ENCODE results near the gene TRIB2.
"Not testable (repeated sequence)": the region's sequence is repeated elsewhere in the genome, so short reads cannot be mapped to it uniquely, and the experiment has no call there.

The TRIB2 gene

GRCh38 chr2:12716282-12717190, at the start of gene TRIB2:
TRIB2 (plus strand) TSS chr2:12716936; CDS start chr2:12718308, 1,372 bp downstream.
- peak; percentile 79 for DNase-seq (ENCODE audit: low read depth, low spot score)

- DNase-seq (ENCODE audit: low read depth, low spot score), result no peak
Observed at GRCh38 chr2:12669036-12669435, 47.7 kb upstream of the TRIB2 start.

DNA sequence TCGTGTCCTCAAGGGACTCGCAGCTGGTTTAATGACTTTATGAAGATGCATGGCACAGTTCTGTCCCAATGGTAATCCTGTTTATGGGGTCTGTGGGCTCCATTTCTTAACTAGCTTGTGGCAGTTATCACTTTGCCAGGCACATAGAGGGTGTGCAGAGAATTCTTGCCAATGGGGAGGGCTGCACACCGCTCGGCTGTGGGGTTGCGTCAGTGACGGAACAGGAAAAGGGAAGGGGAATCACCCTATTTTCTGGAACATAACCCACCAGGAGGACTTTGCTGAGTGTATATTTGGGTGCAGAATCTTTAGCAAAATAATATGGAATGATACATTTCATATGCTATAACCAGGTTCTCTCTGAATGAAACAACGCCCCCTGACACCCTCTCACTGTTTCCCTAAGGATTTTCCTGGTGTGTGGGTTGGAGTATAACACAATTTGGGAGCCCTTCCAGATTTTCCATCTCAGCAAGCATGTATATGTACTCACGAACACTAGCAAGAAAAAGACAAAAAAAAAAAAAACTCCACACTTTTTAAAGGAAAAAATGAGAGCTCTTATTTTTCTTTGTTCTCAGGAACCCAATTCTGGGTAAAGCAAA, 43.9 kb upstream of the TRIB2 start:
- no peak for DNase-seq (ENCODE audit: low read depth, low spot score)

DNA sequence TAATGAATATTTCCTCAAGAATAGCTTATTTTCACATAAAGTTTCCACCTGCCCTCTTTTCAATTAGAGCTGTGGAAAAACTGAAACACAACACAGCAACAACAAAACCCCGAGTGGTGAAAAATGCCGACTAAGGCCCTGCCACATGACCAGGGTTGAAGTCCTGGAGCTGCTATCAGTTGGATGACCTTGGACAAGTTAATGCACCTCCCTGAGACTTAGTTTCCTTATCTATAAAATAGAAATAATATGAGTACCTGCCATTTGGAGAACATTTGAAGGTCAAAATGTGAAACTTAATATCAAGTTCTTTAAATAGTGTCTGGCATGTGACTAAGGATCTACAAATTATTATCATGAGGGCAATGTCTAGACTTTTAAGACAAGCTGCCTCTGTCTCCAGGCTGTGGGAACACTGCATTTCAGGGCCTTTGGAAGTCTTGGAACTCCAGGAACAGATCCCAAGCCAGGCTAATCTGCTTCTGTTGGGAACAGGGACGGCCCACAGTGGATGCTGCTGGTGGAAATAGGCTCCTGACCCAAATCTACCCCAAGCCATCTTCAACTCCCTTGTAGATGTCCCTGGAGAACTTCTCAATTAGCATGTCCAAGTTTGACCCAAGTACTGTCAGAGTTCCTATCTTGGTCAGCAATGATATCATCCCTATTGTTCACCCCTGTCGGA, 42.0 kb upstream of the TRIB2 start:
- no peak for DNase-seq (ENCODE audit: low read depth, low spot score)

GRCh38 chr2:12675352-12675795, 41.4 kb upstream of the TRIB2 start:
- DNase-seq (ENCODE audit: low read depth, low spot score), result no peak

- no peak for DNase-seq (ENCODE audit: low read depth, low spot score)
Observed at GRCh38 chr2:12675801-12676200, 40.9 kb upstream of the TRIB2 start.

DNA sequence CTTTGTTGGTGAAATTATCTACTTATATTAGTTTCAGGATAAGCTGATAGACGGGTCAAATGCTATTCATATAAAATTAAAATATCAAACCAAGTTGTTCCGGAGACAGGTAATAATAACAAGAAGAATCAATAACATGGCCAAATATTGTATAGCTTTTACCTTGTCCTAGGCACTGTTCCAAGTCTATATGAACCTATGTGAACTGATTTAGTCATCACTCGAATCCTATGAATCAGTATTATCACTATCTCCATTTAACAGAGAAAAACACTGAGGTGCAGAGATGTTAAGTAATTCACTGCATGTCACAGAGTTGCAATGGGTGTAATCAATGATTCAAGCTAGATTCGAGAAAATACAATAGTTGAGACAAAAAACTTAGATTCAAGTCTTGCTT, 40.0 kb upstream of the TRIB2 start:
- no peak for DNase-seq (ENCODE audit: low read depth, low spot score)

GRCh38 chr2:12678186-12678585, 38.5 kb upstream of the TRIB2 start:
- no peak for DNase-seq (ENCODE audit: low read depth, low spot score)

DNA sequence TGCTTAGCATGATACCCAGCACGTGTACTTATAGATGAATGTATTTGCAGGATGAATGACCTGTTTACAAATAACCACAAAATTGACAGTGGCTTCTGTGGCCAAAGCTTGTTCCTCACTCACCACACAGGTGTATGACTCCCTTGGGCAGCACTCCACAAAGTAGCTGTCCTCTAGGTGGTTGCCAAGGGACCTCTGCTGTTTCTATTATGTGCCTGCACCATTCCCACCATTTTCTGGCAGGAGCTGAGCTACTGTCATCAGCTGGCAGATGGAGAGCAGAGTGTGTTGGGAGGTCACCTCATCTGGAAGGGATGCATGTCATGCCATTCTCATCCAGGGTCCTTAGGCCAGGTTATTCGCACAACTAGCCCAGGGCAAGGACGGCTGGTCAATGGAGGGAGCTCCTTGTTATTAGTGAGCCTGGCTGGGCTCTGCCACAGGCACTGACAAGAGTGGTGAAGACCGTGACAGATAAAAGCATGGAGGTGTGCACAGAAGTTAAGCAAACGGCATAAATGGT, 37.1 kb upstream of the TRIB2 start:
- DNase-seq (ENCODE audit: low read depth, low spot score), result no peak

DNA sequence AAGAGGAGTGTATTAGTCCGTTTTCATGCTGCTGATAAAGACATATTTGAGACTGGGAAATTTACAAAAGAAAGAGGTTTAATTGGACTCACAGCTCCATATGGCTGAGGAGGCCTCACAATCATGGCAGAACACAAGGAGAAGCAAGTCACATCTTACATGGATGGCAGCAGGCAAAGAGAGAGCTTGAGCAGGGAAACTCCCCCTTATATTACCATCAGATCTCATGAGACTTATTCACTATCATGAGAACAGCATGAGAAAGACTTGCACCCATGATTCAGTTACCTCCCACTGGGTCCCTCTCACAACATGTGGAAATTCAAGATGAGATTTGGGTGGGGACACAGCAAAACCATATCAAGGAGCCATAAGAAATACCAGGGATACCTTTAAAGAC, 36.6 kb upstream of the TRIB2 start:
- not testable (repeated sequence) for DNase-seq (ENCODE audit: low read depth, low spot score)

- DNase-seq (ENCODE audit: low read depth, low spot score), result no peak
Observed at GRCh38 chr2:12682017-12682416, 34.7 kb upstream of the TRIB2 start.

DNA sequence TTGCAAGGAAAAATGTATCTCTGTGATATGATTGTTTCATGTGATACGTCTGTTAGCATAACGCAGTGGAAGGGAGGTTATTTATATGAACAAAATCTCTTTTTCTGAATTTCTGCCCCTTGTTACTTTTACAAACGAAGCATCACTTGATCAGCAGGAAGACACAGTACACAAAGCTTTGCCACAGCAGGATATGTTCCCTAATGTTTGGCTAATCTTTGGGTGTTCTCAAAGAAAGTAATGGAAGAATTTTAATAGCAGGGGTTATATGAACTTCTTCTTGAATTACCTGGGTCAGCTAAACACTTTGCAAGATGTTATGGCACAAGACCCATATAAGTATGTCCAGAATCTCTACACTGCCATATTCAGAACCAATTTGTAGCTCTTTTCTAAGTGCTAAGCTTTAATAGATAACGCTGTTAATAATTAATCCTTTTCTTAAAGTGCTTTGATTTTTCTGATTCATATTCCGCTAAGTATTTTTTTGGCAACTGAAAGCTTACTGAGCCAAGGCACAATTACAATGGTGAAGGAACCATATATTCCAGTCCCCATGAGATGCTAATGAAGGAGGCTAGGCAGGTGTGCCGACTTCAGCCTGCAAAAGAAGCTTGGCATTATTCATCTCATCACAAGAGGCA, 33.2 kb upstream of the TRIB2 start:
- no peak for DNase-seq (ENCODE audit: low read depth, low spot score)

GRCh38 chr2:12684471-12684936, 32.2 kb upstream of the TRIB2 start:
- DNase-seq (ENCODE audit: low read depth, low spot score), result no peak

DNA sequence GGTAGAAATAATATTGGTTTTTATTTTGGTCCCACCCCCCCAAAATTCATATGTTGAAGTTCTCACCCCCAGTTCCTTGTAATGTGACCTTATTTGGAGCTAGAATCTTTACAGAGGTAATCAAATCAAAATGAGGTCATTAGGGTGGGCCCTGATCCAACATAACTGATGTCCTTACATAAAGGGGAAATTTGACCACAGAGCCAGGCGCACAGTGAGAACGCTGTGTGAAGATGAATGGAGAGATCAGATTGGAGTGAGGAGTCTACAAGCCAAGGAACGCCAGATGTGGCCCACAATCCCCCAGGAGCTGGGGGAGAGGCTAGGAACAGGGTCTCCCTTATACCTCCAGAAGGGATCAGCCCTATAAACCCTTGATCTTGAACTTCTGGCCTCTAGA, 31.6 kb upstream of the TRIB2 start:
- DNase-seq (ENCODE audit: low read depth, low spot score), result no peak

DNA sequence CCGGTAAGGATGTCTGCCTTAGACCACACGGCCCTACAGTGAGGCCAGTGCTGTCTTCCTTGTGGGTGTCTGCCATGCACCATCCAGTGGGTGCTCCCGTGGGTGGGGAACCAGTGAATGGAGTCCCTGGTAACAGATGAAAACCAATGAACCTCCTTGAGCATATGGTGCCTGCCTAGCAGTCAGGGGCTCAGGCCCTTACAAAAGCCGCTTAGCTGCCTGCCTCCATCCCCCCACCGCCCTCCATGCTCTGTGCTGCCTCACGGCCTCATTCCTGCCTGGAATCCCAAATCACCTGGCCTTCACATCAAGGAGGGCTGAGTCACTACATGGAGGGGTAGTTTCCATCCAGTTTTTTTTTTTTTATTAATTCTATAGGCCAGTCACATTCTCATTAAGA, 30.8 kb upstream of the TRIB2 start:
- DNase-seq (ENCODE audit: low read depth, low spot score), result no peak

GRCh38 chr2:12686708-12687283, 29.9 kb upstream of the TRIB2 start:
- DNase-seq (ENCODE audit: low read depth, low spot score), result no peak

DNA sequence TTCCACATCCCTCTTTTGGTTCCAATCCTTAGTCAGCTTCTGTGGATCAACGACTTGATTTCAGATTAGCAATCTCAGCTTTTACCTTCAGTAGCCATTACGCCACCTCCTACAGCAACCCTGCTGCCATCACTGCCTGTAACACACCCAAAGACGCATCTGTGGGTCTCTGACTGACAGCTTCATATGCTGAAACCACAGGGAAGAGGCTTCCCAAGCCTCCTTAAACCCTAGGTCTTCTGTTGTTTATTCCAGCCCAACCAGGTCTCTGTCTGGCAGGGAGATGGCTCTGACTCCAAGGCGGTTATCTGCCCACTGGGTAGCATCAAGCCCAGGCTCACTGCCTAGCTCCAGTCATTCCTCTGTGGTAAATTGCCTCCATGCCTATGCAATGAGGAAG, 28.6 kb upstream of the TRIB2 start:
- DNase-seq (ENCODE audit: low read depth, low spot score), result no peak

DNA sequence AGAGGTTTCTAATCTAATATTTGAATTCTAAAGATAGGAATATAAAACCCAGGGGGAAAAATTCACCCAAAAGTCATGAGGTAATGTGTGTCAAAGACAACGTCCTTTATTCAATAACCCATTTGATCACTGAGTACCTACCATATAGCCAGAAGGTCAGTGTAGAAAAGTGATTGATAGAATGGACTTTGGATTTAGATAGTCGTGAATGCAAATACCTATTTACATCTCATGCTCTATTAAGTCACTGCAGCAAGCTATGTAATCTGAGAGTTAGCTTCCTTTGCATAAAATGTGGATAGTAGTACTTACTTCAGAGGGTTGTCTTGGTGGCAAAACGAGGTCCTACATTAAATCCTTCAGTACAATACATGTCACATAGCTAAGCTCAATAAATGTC, 27.8 kb upstream of the TRIB2 start:
- DNase-seq (ENCODE audit: low read depth, low spot score), result no peak

- DNase-seq (ENCODE audit: low read depth, low spot score), result no peak
Observed at GRCh38 chr2:12693509-12693908, 23.2 kb upstream of the TRIB2 start.

- no peak for DNase-seq (ENCODE audit: low read depth, low spot score)
Observed at GRCh38 chr2:12694990-12695774, 21.6 kb upstream of the TRIB2 start.

All from smooth muscle cell of the brain vasculature (primary cell).